HEK293 (cell line): ENCODE results near the gene MYRFL.

Experiments used
- HOXD13 ChIP-seq: sonication (generic); formaldehyde crosslinking; IDR thresholded peaks from 2 replicates; pipeline ENCODE4 v1.8.0; 2022; ENCODE audit warnings: missing genetic modification reagents, borderline replicate concordance
- SP2 ChIP-seq: fragments of 450-650 bp; formaldehyde crosslinking; IDR thresholded peaks from 2 replicates; pipeline ENCODE4 v1.5.1; 2016; ENCODE audit warnings: missing biosample characterization, missing genetic modification characterization
- SP7 ChIP-seq: fragments of 450-650 bp; formaldehyde crosslinking; IDR thresholded peaks from 2 replicates; pipeline ENCODE4 v1.5.1; 2016; ENCODE audit warnings: missing biosample characterization, missing genetic modification characterization
- ZFP3 ChIP-seq: fragments of 450-650 bp; formaldehyde crosslinking; IDR thresholded peaks from 2 replicates; pipeline ENCODE4 v1.5.1; 2016; ENCODE audit warnings: low read depth, missing biosample characterization, missing genetic modification characterization
- ZNF121 ChIP-seq: fragments of 450-650 bp; formaldehyde crosslinking; IDR thresholded peaks from 2 replicates; pipeline ENCODE4 v1.5.1; 2016; ENCODE audit warnings: missing biosample characterization, missing genetic modification characterization
- ZNF175 ChIP-seq: fragments of 450-650 bp; formaldehyde crosslinking; IDR thresholded peaks from 2 replicates; pipeline ENCODE4 v1.5.1; 2016; ENCODE audit warnings: missing biosample characterization, missing genetic modification characterization
- ZNF274 ChIP-seq, 2 experiments: fragments of 200-500 bp in 1 of 2; fragments of 450-650 bp in 1 of 2; sonication (Bioruptor generic) in 1 of 2; formaldehyde crosslinking in 1 of 2; IDR thresholded peaks; 2 replicates each; pipeline versions ENCODE4 v1.5.1 to v1.6.1; 2014 to 2016; ENCODE audit warnings: borderline replicate concordance in 1 of 2, inconsistent platforms in 1 of 2, low read length in 1 of 2, missing biosample characterization in 1 of 2, missing genetic modification characterization in 1 of 2
- ZNF701 ChIP-seq: fragments of 450-650 bp; formaldehyde crosslinking; IDR thresholded peaks from 2 replicates; pipeline ENCODE4 v1.5.1; 2016; ENCODE audit warnings: missing biosample characterization, missing genetic modification characterization
- TF ChIP-seq, protein P1 (sequence below): fragments of 450-650 bp; formaldehyde crosslinking; IDR thresholded peaks from 2 replicates; pipeline ENCODE4 v1.5.1; 2016; ENCODE audit warnings: missing biosample characterization, missing genetic modification characterization
- TF ChIP-seq, protein P2 (sequence below): fragments of 450-650 bp; formaldehyde crosslinking; IDR thresholded peaks from 2 replicates; pipeline ENCODE4 v1.5.1; 2016; ENCODE audit warnings: missing biosample characterization, missing genetic modification characterization, low read depth
- TF ChIP-seq, protein P3 (sequence below): fragments of 450-650 bp; formaldehyde crosslinking; IDR thresholded peaks from 2 replicates; pipeline ENCODE4 v1.5.1; 2016; ENCODE audit warnings: missing biosample characterization, missing genetic modification characterization

DNA sequence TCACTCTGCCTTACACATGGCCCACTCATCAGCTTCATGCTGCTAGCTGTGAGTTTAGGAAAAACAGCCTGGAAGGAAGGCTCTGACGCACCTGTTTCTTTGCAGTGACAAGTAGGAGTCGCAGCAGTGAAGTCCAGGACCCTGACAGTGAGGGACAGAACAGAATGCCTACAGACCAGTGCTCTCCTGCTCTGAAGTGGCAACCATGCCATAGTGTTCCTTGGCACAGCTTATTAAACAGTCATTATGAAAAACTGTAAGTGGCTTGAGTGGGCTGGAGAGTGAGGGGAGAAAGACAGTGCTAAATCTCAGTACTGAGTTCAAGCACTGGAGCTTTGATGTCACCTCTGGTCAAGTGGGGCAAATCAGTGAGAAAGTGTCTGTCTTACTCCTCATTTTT, 61.7 kb downstream of the MYRFL start:
- TF ChIP-seq, protein P1, sequence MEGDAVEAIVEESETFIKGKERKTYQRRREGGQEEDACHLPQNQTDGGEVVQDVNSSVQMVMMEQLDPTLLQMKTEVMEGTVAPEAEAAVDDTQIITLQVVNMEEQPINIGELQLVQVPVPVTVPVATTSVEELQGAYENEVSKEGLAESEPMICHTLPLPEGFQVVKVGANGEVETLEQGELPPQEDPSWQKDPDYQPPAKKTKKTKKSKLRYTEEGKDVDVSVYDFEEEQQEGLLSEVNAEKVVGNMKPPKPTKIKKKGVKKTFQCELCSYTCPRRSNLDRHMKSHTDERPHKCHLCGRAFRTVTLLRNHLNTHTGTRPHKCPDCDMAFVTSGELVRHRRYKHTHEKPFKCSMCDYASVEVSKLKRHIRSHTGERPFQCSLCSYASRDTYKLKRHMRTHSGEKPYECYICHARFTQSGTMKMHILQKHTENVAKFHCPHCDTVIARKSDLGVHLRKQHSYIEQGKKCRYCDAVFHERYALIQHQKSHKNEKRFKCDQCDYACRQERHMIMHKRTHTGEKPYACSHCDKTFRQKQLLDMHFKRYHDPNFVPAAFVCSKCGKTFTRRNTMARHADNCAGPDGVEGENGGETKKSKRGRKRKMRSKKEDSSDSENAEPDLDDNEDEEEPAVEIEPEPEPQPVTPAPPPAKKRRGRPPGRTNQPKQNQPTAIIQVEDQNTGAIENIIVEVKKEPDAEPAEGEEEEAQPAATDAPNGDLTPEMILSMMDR (tag by site-specific recombination) = no peak
- TF ChIP-seq ZNF175 (tag by site-specific recombination) (no peak), ZNF701 (tag by site-specific recombination) (no peak), HOXD13 (CRISPR knock-in tag) (no peak), ZNF274 (IDR thresholded peaks at IDR 0.05; ENCODE audit: low read length) (no peak), ZNF274 (tag by site-specific recombination; IDR thresholded peaks at IDR 0.05; ENCODE audit: borderline replicate concordance) (no peak), SP2 (tag by site-specific recombination) (no peak), ZNF121 (tag by site-specific recombination) (no peak), ZFP3 (tag by site-specific recombination) (no peak), SP7 (tag by site-specific recombination) (no peak)
- TF ChIP-seq, protein P2, sequence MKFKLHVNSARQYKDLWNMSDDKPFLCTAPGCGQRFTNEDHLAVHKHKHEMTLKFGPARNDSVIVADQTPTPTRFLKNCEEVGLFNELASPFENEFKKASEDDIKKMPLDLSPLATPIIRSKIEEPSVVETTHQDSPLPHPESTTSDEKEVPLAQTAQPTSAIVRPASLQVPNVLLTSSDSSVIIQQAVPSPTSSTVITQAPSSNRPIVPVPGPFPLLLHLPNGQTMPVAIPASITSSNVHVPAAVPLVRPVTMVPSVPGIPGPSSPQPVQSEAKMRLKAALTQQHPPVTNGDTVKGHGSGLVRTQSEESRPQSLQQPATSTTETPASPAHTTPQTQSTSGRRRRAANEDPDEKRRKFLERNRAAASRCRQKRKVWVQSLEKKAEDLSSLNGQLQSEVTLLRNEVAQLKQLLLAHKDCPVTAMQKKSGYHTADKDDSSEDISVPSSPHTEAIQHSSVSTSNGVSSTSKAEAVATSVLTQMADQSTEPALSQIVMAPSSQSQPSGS (tag by site-specific recombination) = no peak
- TF ChIP-seq, protein P3, sequence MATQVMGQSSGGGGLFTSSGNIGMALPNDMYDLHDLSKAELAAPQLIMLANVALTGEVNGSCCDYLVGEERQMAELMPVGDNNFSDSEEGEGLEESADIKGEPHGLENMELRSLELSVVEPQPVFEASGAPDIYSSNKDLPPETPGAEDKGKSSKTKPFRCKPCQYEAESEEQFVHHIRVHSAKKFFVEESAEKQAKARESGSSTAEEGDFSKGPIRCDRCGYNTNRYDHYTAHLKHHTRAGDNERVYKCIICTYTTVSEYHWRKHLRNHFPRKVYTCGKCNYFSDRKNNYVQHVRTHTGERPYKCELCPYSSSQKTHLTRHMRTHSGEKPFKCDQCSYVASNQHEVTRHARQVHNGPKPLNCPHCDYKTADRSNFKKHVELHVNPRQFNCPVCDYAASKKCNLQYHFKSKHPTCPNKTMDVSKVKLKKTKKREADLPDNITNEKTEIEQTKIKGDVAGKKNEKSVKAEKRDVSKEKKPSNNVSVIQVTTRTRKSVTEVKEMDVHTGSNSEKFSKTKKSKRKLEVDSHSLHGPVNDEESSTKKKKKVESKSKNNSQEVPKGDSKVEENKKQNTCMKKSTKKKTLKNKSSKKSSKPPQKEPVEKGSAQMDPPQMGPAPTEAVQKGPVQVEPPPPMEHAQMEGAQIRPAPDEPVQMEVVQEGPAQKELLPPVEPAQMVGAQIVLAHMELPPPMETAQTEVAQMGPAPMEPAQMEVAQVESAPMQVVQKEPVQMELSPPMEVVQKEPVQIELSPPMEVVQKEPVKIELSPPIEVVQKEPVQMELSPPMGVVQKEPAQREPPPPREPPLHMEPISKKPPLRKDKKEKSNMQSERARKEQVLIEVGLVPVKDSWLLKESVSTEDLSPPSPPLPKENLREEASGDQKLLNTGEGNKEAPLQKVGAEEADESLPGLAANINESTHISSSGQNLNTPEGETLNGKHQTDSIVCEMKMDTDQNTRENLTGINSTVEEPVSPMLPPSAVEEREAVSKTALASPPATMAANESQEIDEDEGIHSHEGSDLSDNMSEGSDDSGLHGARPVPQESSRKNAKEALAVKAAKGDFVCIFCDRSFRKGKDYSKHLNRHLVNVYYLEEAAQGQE (tag by site-specific recombination) = no peak
